ENCODE data around the gene CLDN5. TPM values are rescaled to one million over a fixed set of nuclear protein-coding genes. Genes with fewer than 3 reads are reported as not detected.

The CLDN5 gene, protein sequence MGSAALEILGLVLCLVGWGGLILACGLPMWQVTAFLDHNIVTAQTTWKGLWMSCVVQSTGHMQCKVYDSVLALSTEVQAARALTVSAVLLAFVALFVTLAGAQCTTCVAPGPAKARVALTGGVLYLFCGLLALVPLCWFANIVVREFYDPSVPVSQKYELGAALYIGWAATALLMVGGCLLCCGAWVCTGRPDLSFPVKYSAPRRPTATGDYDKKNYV
- total RNA-seq (2022; extraction: Qiagen RNA extraction), result not detected in 5 replicates

DNA sequence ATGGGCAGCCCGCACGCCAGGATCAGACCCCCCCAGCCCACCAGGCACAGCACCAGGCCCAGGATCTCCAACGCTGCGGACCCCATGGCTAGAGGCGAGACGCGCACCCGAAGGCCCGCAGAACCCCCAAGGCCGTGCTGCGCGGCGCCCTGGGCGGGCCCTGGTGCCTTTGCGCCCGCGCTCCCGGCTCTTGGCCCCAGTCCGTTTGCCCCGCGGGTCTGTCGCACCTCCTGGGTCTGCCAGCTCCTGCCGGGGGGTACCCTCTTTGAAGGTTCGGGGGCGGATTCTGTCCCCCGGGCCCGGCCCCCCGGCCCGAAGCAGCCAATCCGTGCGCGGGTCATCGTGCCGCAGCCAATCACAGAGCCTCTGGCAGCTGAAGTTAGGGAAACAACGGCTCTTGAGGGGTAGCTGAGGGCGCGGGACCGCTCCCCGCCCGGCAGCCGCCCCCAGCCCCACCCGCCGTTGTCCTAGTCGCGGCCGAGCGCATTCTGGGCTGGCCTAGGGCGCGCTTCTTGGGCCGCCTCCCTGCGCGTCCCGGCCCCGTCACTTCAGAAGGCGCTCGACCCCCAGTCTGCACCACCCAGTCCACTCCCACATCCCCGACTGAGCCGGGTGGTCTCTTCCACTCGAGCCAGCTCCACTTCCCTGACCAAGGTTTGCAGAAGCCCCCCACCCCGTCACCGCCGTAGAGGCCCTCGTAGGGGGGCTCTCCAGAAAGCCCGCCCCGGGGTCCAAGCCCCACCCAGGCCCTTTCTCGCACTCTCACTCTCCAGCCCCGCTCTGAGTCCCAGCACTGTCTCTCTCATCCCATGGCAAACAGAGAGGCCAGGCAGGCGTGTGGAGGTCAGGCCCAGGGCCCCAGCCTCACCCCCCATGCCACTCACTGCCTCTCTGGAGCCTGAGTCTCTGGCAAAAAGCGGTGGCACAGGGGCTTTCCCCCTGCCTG lies at the start of gene CLDN5:
Gene CLDN5, minus strand, starts transcription at position 241 of the 946 bp plus-strand sequence. Its CDS starts 155 bp downstream, at position 86.

DNA sequence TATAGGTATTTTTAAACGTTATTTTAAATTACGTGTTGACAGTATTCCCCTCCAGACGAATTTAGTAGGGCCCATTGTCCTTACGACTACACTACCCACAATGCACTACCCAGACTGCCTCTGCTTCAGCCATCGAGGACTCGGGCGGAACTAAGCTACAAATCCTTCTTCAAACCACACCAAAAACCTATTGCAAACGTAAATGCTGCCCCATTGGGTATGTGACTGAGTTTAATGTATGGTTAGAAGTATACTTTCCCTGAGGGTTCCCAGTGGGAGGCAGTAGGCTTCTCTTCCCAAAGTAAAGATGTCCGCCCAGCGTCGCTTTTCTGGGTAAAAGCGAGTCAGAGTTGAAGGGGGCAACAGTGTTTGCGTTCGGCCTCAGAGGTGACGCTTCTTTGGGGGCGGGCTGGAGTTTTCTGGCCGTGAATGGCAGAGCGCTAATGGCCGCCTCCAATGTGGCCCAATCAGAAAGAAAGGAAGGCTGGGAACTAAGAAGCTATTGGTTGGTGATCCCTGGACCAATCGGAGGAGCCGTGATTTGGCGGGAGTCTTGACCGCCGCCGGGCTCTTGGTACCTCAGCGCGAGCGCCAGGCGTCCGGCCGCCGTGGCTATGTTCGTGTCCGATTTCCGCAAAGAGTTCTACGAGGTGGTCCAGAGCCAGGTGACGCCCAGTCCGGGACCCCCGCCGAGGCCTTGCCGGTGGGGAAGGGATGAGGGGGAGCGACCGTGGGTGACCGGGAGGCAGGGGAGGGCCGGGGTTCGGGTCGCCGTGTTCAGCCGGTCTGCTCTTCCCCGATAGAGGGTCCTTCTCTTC lies 44.6 kb downstream of the CLDN5 start, which contains the start of gene CDC45:
Gene CDC45, plus strand, starts transcription at position 566 of the 818 bp plus-strand sequence. Its CDS starts 49 bp downstream, at position 615.

DNA sequence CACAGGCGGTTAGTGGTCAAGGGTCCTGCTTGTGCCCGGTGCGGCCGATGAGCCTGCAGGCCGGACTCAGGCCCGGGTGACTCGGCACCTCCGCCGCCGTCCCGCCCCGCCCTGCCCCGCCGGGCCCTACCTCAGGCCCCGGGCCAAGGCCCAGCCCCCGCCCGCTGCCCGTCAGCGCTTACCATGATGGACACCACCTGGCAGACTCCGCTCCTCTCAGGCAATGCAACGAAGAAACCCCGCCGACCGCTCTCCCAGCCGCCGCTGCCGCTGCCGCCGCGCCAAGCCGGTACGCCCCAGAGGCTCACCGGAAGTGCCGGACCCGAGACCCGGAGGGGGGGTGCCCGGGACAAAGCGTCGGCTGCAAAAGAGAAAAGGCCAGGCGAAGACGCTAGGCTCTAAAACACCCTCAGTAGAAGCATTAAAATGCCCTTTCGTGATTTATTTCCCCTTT lies 45.3 kb downstream of the CLDN5 start, which contains the start of gene UFD1:
Gene UFD1, minus strand, starts transcription at position 293 of the 454 bp plus-strand sequence. Its CDS starts 108 bp downstream, at position 185.

Other genes with a start within 250 kb of the CLDN5 start
- 4.4 to 5.8 TPM (median 4.8 TPM) in 5 replicates for gene CLTCL1, start 232.7 kb downstream of the CLDN5 start, total RNA-seq (2022; extraction: Qiagen RNA extraction)
- gene HIRA, start 92.7 kb downstream of the CLDN5 start, total RNA-seq (2022; extraction: Qiagen RNA extraction), result 18.8 to 24.1 TPM (median 23.1 TPM) in 5 replicates
- gene MRPL40, start 91.9 kb downstream of the CLDN5 start, total RNA-seq (2022; extraction: Qiagen RNA extraction), result 44.7 to 48.1 TPM (median 45.3 TPM) in 5 replicates
- 11.2 to 15.3 TPM (median 14.9 TPM) in 5 replicates for gene C22orf39, start 76.7 kb downstream of the CLDN5 start, total RNA-seq (2022; extraction: Qiagen RNA extraction)
- gene UFD1, start 45.2 kb downstream of the CLDN5 start, total RNA-seq (2022; extraction: Qiagen RNA extraction), result 95.2 to 105 TPM (median 99.2 TPM) in 5 replicates
- 24.1 to 27.6 TPM (median 24.7 TPM) in 5 replicates for gene CDC45, start 44.5 kb downstream of the CLDN5 start, total RNA-seq (2022; extraction: Qiagen RNA extraction)
- gene SEPTIN5, start 190.1 kb upstream of the CLDN5 start, total RNA-seq (2022; extraction: Qiagen RNA extraction), result 6.7 to 11.9 TPM (median 9.7 TPM) in 5 replicates
- 0.19 to 1.9 TPM (median 1.5 TPM) in 5 replicates for gene GP1BB, start 199.1 kb upstream of the CLDN5 start, total RNA-seq (2022; extraction: Qiagen RNA extraction)
- 2.7 to 5.0 TPM (median 4.0 TPM) in 5 replicates for gene TBX1, start 236.4 kb upstream of the CLDN5 start, total RNA-seq (2022; extraction: Qiagen RNA extraction)

Data from A549 treated with Mapracorat at 1 μM for 4 hours (cell line).